ACC112 (cell line): ENCODE results near the gene BPGM.
"Not testable (repeated sequence)": the region's sequence is repeated elsewhere in the genome, so short reads cannot be mapped to it uniquely, and the experiment has no call there.

Experiments
- H2AFZ ChIP-seq: fragments of 200-600 bp; sonication (generic); one replicate; pipeline ENCODE4 v1.6.0; 2017; ENCODE audit warnings: antibody characterized with exemption, low read length; ENCODE audit not compliant: unreplicated experiment
- H3K27ac ChIP-seq: fragments of 200-600 bp; sonication (generic); 2 replicates; pipeline ENCODE4 v1.5.1; 2014; ENCODE audit warnings: low read depth, mild to moderate bottlenecking, antibody characterized with exemption, low read length, moderate library complexity
- H3K27me3 ChIP-seq: fragments of 200-600 bp; sonication (generic); 2 replicates; pipeline ENCODE4 v1.6.1; 2014; ENCODE audit warnings: mild to moderate bottlenecking, antibody characterized with exemption, low read length, moderate library complexity, mixed read lengths; ENCODE audit not compliant: insufficient read depth
- H3K36me3 ChIP-seq: fragments of 200-600 bp; sonication (generic); 2 replicates; pipeline ENCODE4 v1.6.1; 2016; ENCODE audit warnings: mild to moderate bottlenecking, antibody characterized with exemption, low read length, moderate library complexity, mixed read lengths; ENCODE audit not compliant: insufficient read depth
- H3K4me1 ChIP-seq: fragments of 200-600 bp; sonication (generic); one replicate; pipeline ENCODE4 v1.6.1; 2016; ENCODE audit warnings: low read length, mixed read lengths; ENCODE audit not compliant: insufficient read depth, unreplicated experiment, control insufficient read depth
- H3K4me3 ChIP-seq: fragments of 200-600 bp; sonication (generic); 2 replicates; pipeline ENCODE4 v1.5.1; 2014; ENCODE audit warnings: mild to moderate bottlenecking, low read depth, low read length
- H3K79me2 ChIP-seq: fragments of 200-600 bp; sonication (generic); one replicate; pipeline ENCODE4 v1.6.0; 2016; ENCODE audit warnings: low read length; ENCODE audit not compliant: control insufficient read depth, unreplicated experiment, insufficient read depth

Gene BPGM

GRCh38 chr7:134632052-134632451 is 14.6 kb upstream of the BPGM start:
- no peaks in the 10 kb centered on the region for H3K27me3 ChIP-seq
- no peak overlapping the region for H3K27ac ChIP-seq
- peaks cover 21% of the 10 kb centered on the region for H3K4me1 ChIP-seq
- no peaks in the 10 kb centered on the region for H3K36me3 ChIP-seq
- H2AFZ ChIP-seq: peak overlapping the region; percentile 26
- H3K79me2 ChIP-seq: no peaks in the 10 kb centered on the region
- no peak overlapping the region for H3K4me3 ChIP-seq

- Histone ChIP-seq H3K4me1 (peaks cover 23% of the 10 kb centered on the region), H3K4me3 (no peak overlapping the region), H3K36me3 (no peaks in the 10 kb centered on the region), H3K79me2 (no peaks in the 10 kb centered on the region), H2AFZ (no peak overlapping the region), H3K27ac (no peak overlapping the region), H3K27me3 (no peaks in the 10 kb centered on the region)
Observed at GRCh38 chr7:134632937-134633540, 13.6 kb upstream of the BPGM start.

GRCh38 chr7:134636008-134636449 is 10.6 kb upstream of the BPGM start:
- Histone ChIP-seq H3K27me3 (no peaks in the 10 kb centered on the region), H2AFZ (peak overlapping the region; percentile 96), H3K27ac (no peak overlapping the region), H3K79me2 (no peaks in the 10 kb centered on the region), H3K36me3 (no peaks in the 10 kb centered on the region), H3K4me1 (peaks cover 22% of the 10 kb centered on the region), H3K4me3 (peak overlapping the region; percentile 55)

- Histone ChIP-seq H3K27ac (no peak overlapping the region), H3K79me2 (no peaks in the 10 kb centered on the region), H2AFZ (no peak overlapping the region), H3K36me3 (no peaks in the 10 kb centered on the region), H3K4me1 (peaks cover 22% of the 10 kb centered on the region), H3K4me3 (no peak overlapping the region), H3K27me3 (no peaks in the 10 kb centered on the region)
Observed at GRCh38 chr7:134637441-134637840, 9.2 kb upstream of the BPGM start.

- no peaks in the 10 kb centered on the region for H3K36me3 ChIP-seq
- no peak overlapping the region for H3K27ac ChIP-seq
- no peak overlapping the region for H2AFZ ChIP-seq
- no peak overlapping the region for H3K4me3 ChIP-seq
- H3K79me2 ChIP-seq: no peaks in the 10 kb centered on the region
- peaks cover 22% of the 10 kb centered on the region for H3K4me1 ChIP-seq
- no peaks in the 10 kb centered on the region for H3K27me3 ChIP-seq
Observed at GRCh38 chr7:134637934-134638719, 8.5 kb upstream of the BPGM start.

- H2AFZ ChIP-seq: no peak overlapping the region
- peaks cover 21% of the 10 kb centered on the region for H3K4me1 ChIP-seq
- H3K79me2 ChIP-seq: no peaks in the 10 kb centered on the region
- H3K27ac ChIP-seq: no peak overlapping the region
- H3K4me3 ChIP-seq: no peak overlapping the region
- no peaks in the 10 kb centered on the region for H3K27me3 ChIP-seq
- no peaks in the 10 kb centered on the region for H3K36me3 ChIP-seq
Observed at GRCh38 chr7:134639061-134639460, 7.6 kb upstream of the BPGM start.

- H3K79me2 ChIP-seq: no peaks in the 10 kb centered on the region
- H3K27me3 ChIP-seq: no peaks in the 10 kb centered on the region
- H3K4me1 ChIP-seq: peaks cover 18% of the 10 kb centered on the region
- H3K36me3 ChIP-seq: no peaks in the 10 kb centered on the region
- no peak overlapping the region for H3K27ac ChIP-seq
- H3K4me3 ChIP-seq: no peak overlapping the region
- no peak overlapping the region for H2AFZ ChIP-seq
Observed at GRCh38 chr7:134639683-134640279, 6.9 kb upstream of the BPGM start.

GRCh38 chr7:134640842-134641715 is 5.6 kb upstream of the BPGM start:
- Histone ChIP-seq H3K36me3 (no peaks in the 10 kb centered on the region), H3K4me1 (peaks cover 17% of the 10 kb centered on the region), H3K79me2 (peaks cover 11% of the 10 kb centered on the region), H3K27ac (no peak overlapping the region), H2AFZ (no peak overlapping the region), H3K27me3 (no peaks in the 10 kb centered on the region), H3K4me3 (no peak overlapping the region)

- not testable (repeated sequence) for H3K4me3 ChIP-seq, H2AFZ ChIP-seq, H3K27me3 ChIP-seq, H3K36me3 ChIP-seq, H3K27ac ChIP-seq
- H3K4me1 ChIP-seq: peaks cover 15% of the 10 kb centered on the region
- peaks cover 14% of the 10 kb centered on the region for H3K79me2 ChIP-seq
Observed at GRCh38 chr7:134641981-134642380, 4.7 kb upstream of the BPGM start.

- Histone ChIP-seq H3K4me3 (no peak overlapping the region), H3K36me3 (no peaks in the 10 kb centered on the region), H3K79me2 (peaks cover 22% of the 10 kb centered on the region), H2AFZ (no peak overlapping the region), H3K27me3 (no peaks in the 10 kb centered on the region), H3K4me1 (peaks cover 11% of the 10 kb centered on the region), H3K27ac (no peak overlapping the region)
Observed at GRCh38 chr7:134643131-134643530, 3.5 kb upstream of the BPGM start.
